Nephron progenitor cell (in vitro differentiated cells): Measurements from ENCODE around the gene CDK5RAP3.

Experiments
- DNase-seq: peaks from one replicate; pipeline ENCODE4 v3.0.0; 2021
- H3K27ac Mint-ChIP-seq: 2 replicates; pipeline ENCODE4 v1.8.0; 2021; ENCODE audit warnings: mild to moderate bottlenecking, moderate library complexity, mixed read lengths
- H3K27me3 Mint-ChIP-seq: 2 replicates; pipeline ENCODE4 v1.8.0; 2021; ENCODE audit warnings: mild to moderate bottlenecking, low read depth, mixed read lengths; ENCODE audit not compliant: poor library complexity
- H3K36me3 Mint-ChIP-seq: 2 replicates; pipeline ENCODE4 v1.8.0; 2021; ENCODE audit warnings: low read depth, mixed read lengths
- H3K4me1 Mint-ChIP-seq: 2 replicates; pipeline ENCODE4 v1.8.0; 2021; ENCODE audit warnings: mixed read lengths
- H3K4me3 Mint-ChIP-seq: 2 replicates; pipeline ENCODE4 v1.8.0; 2021; ENCODE audit warnings: mild to moderate bottlenecking, moderate library complexity, mixed read lengths
- H3K9me3 Mint-ChIP-seq: 2 replicates; pipeline ENCODE4 v1.8.0; 2021; ENCODE audit warnings: mild to moderate bottlenecking, moderate library complexity, mixed read lengths
- TF ChIP-seq, protein P1 (sequence below): fragments of 200-600 bp; sonication (generic); IDR thresholded peaks from 2 replicates; pipeline ENCODE4 v1.5.0; 2021; ENCODE audit warnings: antibody characterized with exemption

CDK5RAP3 gene

DNA sequence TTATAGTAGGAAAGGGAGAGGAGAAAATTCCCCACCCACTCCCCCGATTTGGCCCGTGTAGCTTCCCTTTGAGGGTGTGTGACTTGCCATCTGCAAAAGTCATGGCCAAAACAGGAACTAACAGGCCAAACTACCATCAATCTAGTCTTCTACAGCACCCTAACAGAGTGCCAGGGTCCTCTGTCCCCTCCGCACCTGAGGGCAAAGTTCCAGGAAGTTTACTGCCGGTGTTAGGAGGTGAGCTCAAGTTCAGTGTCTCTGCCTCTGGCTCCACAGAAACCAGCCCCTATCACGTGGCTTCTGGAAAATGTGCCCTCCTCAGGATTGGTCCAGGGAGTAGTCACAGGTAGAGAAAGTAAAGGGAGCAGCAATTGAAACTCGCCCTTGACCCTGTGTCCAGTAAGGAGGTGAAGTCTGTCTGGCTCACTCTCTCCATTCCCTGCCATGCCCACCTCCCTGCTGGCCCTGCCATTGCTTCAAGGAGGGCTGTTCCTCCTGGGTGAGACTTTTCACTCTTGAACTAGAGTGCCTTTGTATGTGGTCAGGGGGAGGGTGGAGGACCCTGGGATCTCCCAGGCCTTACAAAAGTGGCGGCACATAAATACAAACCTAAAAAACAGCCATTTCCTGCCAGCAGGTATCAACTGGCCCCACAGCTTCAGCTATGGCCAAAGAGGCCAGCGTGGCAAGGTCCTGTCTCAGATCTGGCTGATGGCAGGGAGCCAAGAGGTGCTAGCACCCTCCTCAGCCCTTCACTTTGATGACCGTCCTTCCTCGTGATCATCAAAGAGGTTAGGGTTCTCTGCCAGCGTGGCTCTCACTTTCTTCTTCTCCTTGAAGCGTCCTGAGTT is 18.5 kb upstream of the CDK5RAP3 start:
- Mint-ChIP-seq H3K9me3 (no peaks in the 10 kb centered on the region), H3K4me1 (peaks cover 28% of the 10 kb centered on the region), H3K4me3 (no peak overlapping the region), H3K27ac (no peak overlapping the region), H3K36me3 (no peaks in the 10 kb centered on the region), H3K27me3 (peaks cover 14% of the 10 kb centered on the region)
- no peak for DNase-seq
- TF ChIP-seq, protein P1, sequence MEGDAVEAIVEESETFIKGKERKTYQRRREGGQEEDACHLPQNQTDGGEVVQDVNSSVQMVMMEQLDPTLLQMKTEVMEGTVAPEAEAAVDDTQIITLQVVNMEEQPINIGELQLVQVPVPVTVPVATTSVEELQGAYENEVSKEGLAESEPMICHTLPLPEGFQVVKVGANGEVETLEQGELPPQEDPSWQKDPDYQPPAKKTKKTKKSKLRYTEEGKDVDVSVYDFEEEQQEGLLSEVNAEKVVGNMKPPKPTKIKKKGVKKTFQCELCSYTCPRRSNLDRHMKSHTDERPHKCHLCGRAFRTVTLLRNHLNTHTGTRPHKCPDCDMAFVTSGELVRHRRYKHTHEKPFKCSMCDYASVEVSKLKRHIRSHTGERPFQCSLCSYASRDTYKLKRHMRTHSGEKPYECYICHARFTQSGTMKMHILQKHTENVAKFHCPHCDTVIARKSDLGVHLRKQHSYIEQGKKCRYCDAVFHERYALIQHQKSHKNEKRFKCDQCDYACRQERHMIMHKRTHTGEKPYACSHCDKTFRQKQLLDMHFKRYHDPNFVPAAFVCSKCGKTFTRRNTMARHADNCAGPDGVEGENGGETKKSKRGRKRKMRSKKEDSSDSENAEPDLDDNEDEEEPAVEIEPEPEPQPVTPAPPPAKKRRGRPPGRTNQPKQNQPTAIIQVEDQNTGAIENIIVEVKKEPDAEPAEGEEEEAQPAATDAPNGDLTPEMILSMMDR = no peak

DNA sequence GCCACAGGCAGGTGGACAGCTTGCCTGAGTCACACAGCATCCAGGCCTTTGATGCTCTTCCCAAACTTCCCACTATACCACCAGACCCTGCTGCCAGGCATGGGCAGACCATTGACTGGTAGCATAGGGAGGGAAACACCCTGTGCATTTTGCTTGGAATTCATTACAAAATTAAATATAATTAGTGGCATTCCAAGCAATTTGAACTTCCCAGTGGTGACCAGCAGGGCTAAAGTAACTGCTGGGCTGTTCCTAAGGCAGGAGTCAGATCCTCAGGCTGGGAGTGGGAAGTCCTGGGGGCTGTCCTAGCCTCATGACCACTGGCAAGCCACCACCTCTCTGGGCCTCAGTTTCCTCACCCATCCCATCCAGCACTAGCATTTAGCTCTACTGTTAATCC is 17.0 kb upstream of the CDK5RAP3 start:
- Mint-ChIP-seq H3K27ac (no peak overlapping the region), H3K36me3 (no peaks in the 10 kb centered on the region), H3K4me1 (peaks cover 32% of the 10 kb centered on the region), H3K9me3 (no peaks in the 10 kb centered on the region), H3K4me3 (no peak overlapping the region), H3K27me3 (peaks cover 24% of the 10 kb centered on the region)
- TF ChIP-seq, protein P1 = no peak
- no peak for DNase-seq

DNA sequence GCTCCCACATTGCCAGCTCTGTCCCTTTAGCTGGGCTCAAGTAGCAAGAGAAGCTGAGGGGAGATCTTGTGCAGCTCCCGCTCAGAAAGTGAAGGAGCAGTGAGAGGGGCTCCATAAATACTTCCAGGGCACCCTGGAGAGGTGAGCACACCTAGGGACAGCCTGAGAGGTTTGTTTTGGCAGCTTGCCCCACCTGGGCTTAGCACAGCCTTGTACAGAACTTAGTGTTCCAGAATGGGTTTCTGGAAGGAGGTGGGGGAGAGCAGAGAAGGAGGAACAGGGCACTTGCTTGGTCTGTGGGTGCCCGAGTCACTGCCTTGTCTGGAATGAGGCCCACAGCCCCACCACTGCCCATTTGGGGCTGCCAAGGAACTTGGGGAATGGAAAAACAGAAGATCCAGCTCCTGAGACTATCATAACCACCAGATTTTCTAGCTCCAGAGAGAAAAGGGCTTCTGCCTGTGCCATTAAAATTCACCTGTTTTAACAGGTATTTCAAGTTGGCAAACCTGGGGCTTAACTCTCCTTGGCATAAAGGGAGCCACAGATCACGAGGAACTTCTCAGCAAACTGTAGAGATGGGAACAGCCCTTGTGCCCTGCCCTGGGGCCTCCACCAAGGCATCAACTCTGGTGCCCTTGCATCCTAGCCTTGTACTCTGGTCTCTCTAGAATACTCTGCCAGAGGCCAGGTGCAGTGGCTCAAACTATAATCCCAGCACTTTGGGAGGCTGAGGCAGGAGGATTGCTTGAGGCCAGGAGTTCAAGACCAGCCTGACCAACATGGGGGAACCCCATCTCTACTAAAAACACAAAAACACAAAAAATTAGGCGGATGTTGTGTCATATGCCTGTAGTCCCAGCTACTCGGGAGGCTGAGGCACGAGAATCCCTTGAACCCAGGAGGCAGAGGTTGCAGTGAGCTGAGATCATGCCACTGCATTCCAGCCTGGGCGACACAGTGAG is 15.1 kb upstream of the CDK5RAP3 start:
- peaks cover 30% of the 10 kb centered on the region for H3K27me3 Mint-ChIP-seq
- peaks cover 20% of the 10 kb centered on the region for H3K4me1 Mint-ChIP-seq
- TF ChIP-seq, protein P1 = no peak
- no peak for DNase-seq
- no peaks in the 10 kb centered on the region for H3K36me3 Mint-ChIP-seq
- no peak overlapping the region for H3K27ac Mint-ChIP-seq
- H3K9me3 Mint-ChIP-seq = no peaks in the 10 kb centered on the region
- H3K4me3 Mint-ChIP-seq = no peak overlapping the region

DNA sequence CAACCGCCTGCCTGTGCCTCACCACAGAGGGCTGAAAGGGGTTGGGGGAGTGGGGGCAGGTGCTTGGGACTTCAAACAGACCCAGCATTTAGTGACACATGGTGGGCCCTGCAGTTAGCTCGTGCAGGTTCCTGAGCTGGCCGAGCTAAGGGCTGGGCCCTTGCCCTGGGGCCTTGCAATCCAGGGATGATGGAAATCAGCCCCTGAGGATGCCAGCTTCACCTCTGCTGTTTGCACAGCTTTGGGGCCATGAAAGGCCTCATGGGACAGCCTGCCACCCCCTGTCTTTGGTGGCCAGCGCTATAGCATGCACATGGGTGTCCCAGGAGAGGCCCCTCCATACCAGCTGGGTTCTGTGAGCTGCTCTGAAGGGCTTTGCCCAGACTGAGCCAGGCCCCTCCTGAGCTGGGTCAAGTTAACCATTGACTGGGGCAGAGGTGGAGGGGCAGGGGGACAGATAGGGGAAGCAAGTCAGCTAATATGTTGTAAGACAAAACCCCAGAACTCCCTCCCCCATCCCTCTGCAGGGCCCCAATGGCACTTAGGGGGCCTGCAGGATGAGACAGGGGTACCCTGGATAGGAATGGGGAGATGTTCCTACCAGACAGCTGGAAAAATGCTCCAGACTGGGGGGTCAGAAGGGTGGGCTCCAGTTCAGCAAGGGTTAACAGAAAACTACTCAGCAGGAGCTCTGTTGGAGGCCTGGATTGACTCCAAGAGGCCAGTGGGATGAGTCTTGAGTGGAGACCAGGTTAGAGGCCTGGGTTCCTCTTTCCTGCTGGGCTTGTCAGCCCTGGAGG is 13.9 kb upstream of the CDK5RAP3 start:
- no peaks in the 10 kb centered on the region for H3K36me3 Mint-ChIP-seq
- H3K4me3 Mint-ChIP-seq = no peak overlapping the region
- TF ChIP-seq, protein P1 = no peak
- no peaks in the 10 kb centered on the region for H3K9me3 Mint-ChIP-seq
- no peak overlapping the region for H3K27ac Mint-ChIP-seq
- DNase-seq = no peak
- H3K27me3 Mint-ChIP-seq = peaks cover 37% of the 10 kb centered on the region
- peaks cover 20% of the 10 kb centered on the region for H3K4me1 Mint-ChIP-seq

DNA sequence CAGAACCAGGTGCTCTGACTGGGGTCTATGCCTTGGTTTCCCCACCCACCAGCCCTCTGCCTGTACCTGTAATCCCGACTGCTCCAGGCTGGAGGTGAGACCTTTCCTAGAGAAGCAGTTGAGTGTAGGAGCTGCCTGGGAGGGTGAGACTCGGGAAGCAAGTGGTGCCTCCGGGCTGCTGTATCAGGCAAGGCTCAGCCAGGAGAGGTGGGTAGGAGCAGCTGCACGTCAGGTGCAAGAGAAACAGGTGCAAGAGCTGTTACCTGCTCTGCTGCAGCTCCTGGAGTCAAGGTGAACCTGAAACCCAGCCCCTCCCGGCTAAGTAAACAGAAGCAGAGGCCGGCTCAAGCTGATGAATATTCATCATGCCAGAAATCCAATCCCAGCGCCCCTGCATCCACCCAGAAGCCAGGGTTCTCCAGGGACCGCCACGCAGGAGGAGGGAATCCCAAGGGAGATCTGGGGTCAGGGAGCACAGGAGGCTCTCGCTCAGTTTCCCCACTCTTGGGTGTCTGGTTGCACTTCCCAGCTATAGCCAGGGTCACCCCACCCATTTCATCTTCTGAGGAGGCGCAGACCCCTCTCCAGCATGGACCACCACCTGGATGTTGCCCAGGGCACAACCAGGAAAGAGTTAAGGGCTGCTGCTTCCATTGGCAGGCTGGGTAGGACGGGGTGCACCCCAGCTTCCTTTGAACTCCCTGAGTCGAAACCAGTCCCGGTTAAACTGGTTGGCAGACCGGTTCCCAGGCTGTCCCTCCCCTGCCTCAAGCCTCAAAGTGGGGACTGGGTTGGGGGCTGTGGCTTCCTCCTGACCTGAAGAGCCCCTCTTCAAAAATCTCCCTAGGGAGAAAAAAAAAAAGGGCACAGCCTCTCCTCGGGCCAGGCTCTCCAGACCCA is 13.1 kb upstream of the CDK5RAP3 start, which contains the start of gene PRR15L:
Gene PRR15L (minus strand): TSS at position 293 of the 900 bp plus-strand sequence. CDS start 4,649 bp downstream, outside the sequence.
- Mint-ChIP-seq H3K9me3 (no peaks in the 10 kb centered on the region), H3K27ac (no peak within 1 kb of the TSS), H3K36me3 (no peaks in the 10 kb centered on the region), H3K27me3 (peaks cover 39% of the 10 kb centered on the region), H3K4me1 (peaks cover 20% of the 10 kb centered on the region), H3K4me3 (no peak within 1 kb of the TSS)
- TF ChIP-seq, protein P1 = no peak
- no peak for DNase-seq
